Endothelial cell (in vitro differentiated cells): ENCODE measurements around the gene SMIM41. TPM values are rescaled to one million over a fixed set of nuclear protein-coding genes. Genes with fewer than 3 reads are reported as not detected.

Experiments used
- DNase-seq: peaks from one replicate; pipeline ENCODE4 v3.0.0; 2021; ENCODE audit warnings: low spot score
- H3K27ac Mint-ChIP-seq: one replicate; pipeline ENCODE4 v1.8.0; 2021; ENCODE audit warnings: mixed read lengths, inconsistent platforms; ENCODE audit not compliant: unreplicated experiment
- H3K27me3 Mint-ChIP-seq: one replicate; pipeline ENCODE4 v1.8.0; 2021; ENCODE audit warnings: mild to moderate bottlenecking, moderate library complexity, mixed read lengths, inconsistent platforms; ENCODE audit not compliant: unreplicated experiment
- H3K36me3 Mint-ChIP-seq: one replicate; pipeline ENCODE4 v1.8.0; 2021; ENCODE audit warnings: mild to moderate bottlenecking, low read depth, mixed read lengths, inconsistent platforms; ENCODE audit not compliant: unreplicated experiment
- H3K4me1 Mint-ChIP-seq: one replicate; pipeline ENCODE4 v1.8.0; 2021; ENCODE audit warnings: mild to moderate bottlenecking, mixed read lengths, inconsistent platforms; ENCODE audit not compliant: unreplicated experiment
- H3K4me3 Mint-ChIP-seq: one replicate; pipeline ENCODE4 v1.8.0; 2021; ENCODE audit warnings: mild to moderate bottlenecking, mixed read lengths, inconsistent platforms; ENCODE audit not compliant: unreplicated experiment
- H3K9me3 Mint-ChIP-seq: one replicate; pipeline ENCODE4 v1.8.0; 2021; ENCODE audit warnings: mixed read lengths, inconsistent platforms; ENCODE audit not compliant: unreplicated experiment
- CTCF ChIP-seq: fragments of 200-600 bp; sonication (generic); IDR thresholded peaks from one replicate; pipeline ENCODE4 v1.5.0; 2021; ENCODE audit warnings: antibody characterized with exemption; ENCODE audit not compliant: unreplicated experiment
- total RNA-seq: library from RNA; stranded (reverse); fragmentation: NEBNext Ultra II Directional; extraction: Animal tissue kit (Norgen Biotek cat#: 25700); gene quantifications from one replicate; pipeline ENCODE4 v1.2.1, GENCODE V29; 2021; ENCODE audit not compliant: unreplicated experiment

The SMIM41 gene
- total RNA-seq, 1 donor from 2014 or later = not detected

GRCh38 chr12:52050116-52050757 is 29.3 kb upstream of the SMIM41 start:
- no peak for DNase-seq
- Mint-ChIP-seq H3K9me3 (no peaks in the 10 kb centered on the region), H3K4me1 (peaks cover 16% of the 10 kb centered on the region), H3K4me3 (peak overlapping the region; percentile 49), H3K27me3 (peaks cover 16% of the 10 kb centered on the region), H3K27ac (no peak overlapping the region), H3K36me3 (peaks cover 7% of the 10 kb centered on the region)
- TF ChIP-seq CTCF = no peak

GRCh38 chr12:52050758-52051541 is 28.6 kb upstream of the SMIM41 start, which contains the start of gene NR4A1:
TSS of gene NR4A1 (plus strand) at chr12:52051442. CDS start at chr12:52054329, 2,887 bp downstream.
- Mint-ChIP-seq H3K4me1 (peaks cover 13% of the 10 kb centered on the region), H3K36me3 (peaks cover 7% of the 10 kb centered on the region), H3K27me3 (peaks cover 16% of the 10 kb centered on the region), H3K27ac (no peak within 1 kb of the TSS), H3K4me3 (peak within 1 kb of the TSS; percentile 86), H3K9me3 (no peaks in the 10 kb centered on the region)
- DNase-seq = peak; percentile 83
- no peak for TF ChIP-seq CTCF

- Mint-ChIP-seq H3K4me3 (no peak overlapping the region), H3K36me3 (peaks cover 7% of the 10 kb centered on the region), H3K27ac (no peak overlapping the region), H3K27me3 (peaks cover 16% of the 10 kb centered on the region), H3K4me1 (peaks cover 13% of the 10 kb centered on the region), H3K9me3 (no peaks in the 10 kb centered on the region)
- no peak for DNase-seq
- TF ChIP-seq CTCF = no peak
Measured at GRCh38 chr12:52052468-52053186, 26.9 kb upstream of the SMIM41 start.

- TF ChIP-seq CTCF = no peak
- DNase-seq = no peak
- H3K27ac Mint-ChIP-seq = no peak overlapping the region
- H3K27me3 Mint-ChIP-seq = peaks cover 16% of the 10 kb centered on the region
- H3K4me1 Mint-ChIP-seq = peaks cover 13% of the 10 kb centered on the region
- peaks cover 7% of the 10 kb centered on the region for H3K36me3 Mint-ChIP-seq
- no peak overlapping the region for H3K4me3 Mint-ChIP-seq
- H3K9me3 Mint-ChIP-seq = no peaks in the 10 kb centered on the region
Measured at GRCh38 chr12:52053536-52054209, 25.8 kb upstream of the SMIM41 start.
